ENCODE measurements around the gene RETREG1.

- no peak for TF ChIP-seq CTCF (IDR thresholded peaks at IDR 0.05)
- TF ChIP-seq POLR2A (IDR thresholded peaks at IDR 0.05), result no peak
These were observed 76.4 kb downstream of the RETREG1 start for GRCh38 chr5:16540421-16540820.

Data from testis (tissue), 2 donors.